HepG2 (cell line): ENCODE measurements around the gene CLPX. TPM values are rescaled to one million over a fixed set of nuclear protein-coding genes. Genes with fewer than 3 reads are reported as not detected.

Experiments used
- ELF3 ChIP-seq: IDR thresholded peaks from 2 replicates; pipeline ENCODE4 v1.6.1; 2016; ENCODE audit warnings: missing genetic modification reagents, missing compliant biosample characterization
- ESRRA ChIP-seq: sonication (generic); formaldehyde crosslinking; IDR thresholded peaks from 2 replicates; pipeline ENCODE4 v1.5.1; 2020; ENCODE audit warnings: mild to moderate bottlenecking, low read depth, missing genetic modification reagents
- HNRNPH1 ChIP-seq: fragments of 200-400 bp; formaldehyde crosslinking; optimal IDR thresholded peaks from 2 replicates; pipeline ENCODE3; 2017; ENCODE audit warnings: mild to moderate bottlenecking, low read depth, low read length
- KMT2B ChIP-seq: IDR thresholded peaks from 2 replicates; pipeline ENCODE4 v1.6.1; 2016; ENCODE audit warnings: missing genetic modification reagents, missing compliant biosample characterization
- MAFK ChIP-seq, 2 experiments: IDR thresholded peaks in 1 of 2; conservative IDR thresholded peaks in 1 of 2; 2 replicates each; pipeline ENCODE4 v1.6.1; 2011; ENCODE audit warnings: improper control_type of control experiment in 2 of 2, low read length in 2 of 2
- MBD4 ChIP-seq: IDR thresholded peaks from 2 replicates; pipeline ENCODE4 v1.6.1; 2012; ENCODE audit warnings: low read length, inconsistent platforms, borderline replicate concordance
- NFE2 ChIP-seq: sonication (generic); formaldehyde crosslinking; IDR thresholded peaks from 2 replicates; pipeline ENCODE4 v1.4.0; 2020; ENCODE audit warnings: missing genetic modification reagents
- ONECUT2 ChIP-seq: sonication (generic); formaldehyde crosslinking; IDR thresholded peaks from 2 replicates; pipeline ENCODE4 v1.4.0; 2020; ENCODE audit warnings: missing genetic modification reagents
- PAWR ChIP-seq: sonication (generic); formaldehyde crosslinking; IDR thresholded peaks from 2 replicates; pipeline ENCODE4 v1.4.0; 2020; ENCODE audit warnings: missing genetic modification reagents, mild to moderate bottlenecking, borderline replicate concordance
- SAFB2 ChIP-seq: sonication (generic); formaldehyde crosslinking; IDR thresholded peaks from 2 replicates; pipeline ENCODE4 v1.5.1; 2020; ENCODE audit warnings: missing genetic modification reagents, low read depth, mild to moderate bottlenecking, borderline replicate concordance
- SETDB1 ChIP-seq: sonication (generic); formaldehyde crosslinking; IDR thresholded peaks from 2 replicates; pipeline ENCODE4 v1.5.1; 2020; ENCODE audit warnings: missing genetic modification reagents, mild to moderate bottlenecking, borderline replicate concordance
- SP5 ChIP-seq: IDR thresholded peaks from 2 replicates; pipeline ENCODE4 v1.6.1; 2016; ENCODE audit warnings: low read depth, borderline replicate concordance
- TARDBP ChIP-seq: sonication (generic); formaldehyde crosslinking; IDR thresholded peaks from 2 replicates; pipeline ENCODE4 v1.8.0; 2022; ENCODE audit warnings: mild to moderate bottlenecking, missing genetic modification reagents
- ZFX ChIP-seq: sonication (generic); formaldehyde crosslinking; IDR thresholded peaks from 2 replicates; pipeline ENCODE4 v1.4.0; 2020; ENCODE audit warnings: mild to moderate bottlenecking, low read depth, missing genetic modification reagents, moderate library complexity
- ZNF34 ChIP-seq: sonication (generic); formaldehyde crosslinking; IDR thresholded peaks from 2 replicates; pipeline ENCODE4 v1.4.0; 2020; ENCODE audit warnings: mild to moderate bottlenecking, missing genetic modification reagents, borderline replicate concordance
- ZNF484 ChIP-seq: sonication (generic); formaldehyde crosslinking; IDR thresholded peaks from 2 replicates; pipeline ENCODE4 v1.5.1; 2020; ENCODE audit warnings: mild to moderate bottlenecking, low read depth, missing genetic modification reagents, borderline replicate concordance
- ZNF749 ChIP-seq: sonication (generic); formaldehyde crosslinking; IDR thresholded peaks from 2 replicates; pipeline ENCODE4 v1.8.0; 2022; ENCODE audit warnings: mild to moderate bottlenecking, missing genetic modification reagents, moderate library complexity, borderline replicate concordance
- ZNF761 ChIP-seq: sonication (generic); formaldehyde crosslinking; conservative IDR thresholded peaks from 2 replicates; pipeline ENCODE4 v1.4.0; 2020; ENCODE audit warnings: mild to moderate bottlenecking, missing genetic modification reagents
- polyA plus RNA-seq, 8 experiments: library from polyadenylated mRNA; depleted of rRNA in 3 of 8; stranded (reverse) in 7 of 8; unstranded in 1 of 8; fragments of >200 nt; fragmentation: Illumina TruSeq in 4 of 8; extraction: Trizol in 4 of 8; gene quantifications; 2 replicates each; pipeline versions ENCODE4 v1.2.1 to v1.2.3, GENCODE V29; 2011 to 2016; ENCODE audit warnings: low read depth in 4 of 8, missing spikeins in 1 of 8, mixed read lengths in 1 of 8; ENCODE audit not compliant: insufficient read depth in 1 of 8
- total RNA-seq, 5 experiments: library from RNA; depleted of rRNA; stranded (reverse); fragments of >200 nt; fragmentation: Illumina TruSeq; extraction: Trizol; gene quantifications; 2 replicates each; pipeline ENCODE4 v1.2.3, GENCODE V29; 2016; ENCODE audit warnings: low read depth in 1 of 5
- TF ChIP-seq, protein P1 (sequence below): sonication (generic); formaldehyde crosslinking; IDR thresholded peaks from 2 replicates; pipeline ENCODE4 v1.4.0; 2020; ENCODE audit warnings: mild to moderate bottlenecking, low read depth, missing genetic modification reagents
- TF ChIP-seq, protein P2 (sequence below): sonication (generic); formaldehyde crosslinking; IDR thresholded peaks from 2 replicates; pipeline ENCODE4 v1.4.0; 2020; ENCODE audit warnings: missing genetic modification reagents, borderline replicate concordance
- TF ChIP-seq, protein P3 (sequence below): sonication (generic); formaldehyde crosslinking; IDR thresholded peaks from 2 replicates; pipeline ENCODE4 v1.4.0; 2020; ENCODE audit warnings: missing genetic modification reagents
- TF ChIP-seq, protein P4 (sequence below): sonication (generic); formaldehyde crosslinking; IDR thresholded peaks from 2 replicates; pipeline ENCODE4 v1.5.0; 2020; ENCODE audit warnings: missing genetic modification reagents, mild to moderate bottlenecking, borderline replicate concordance
- TF ChIP-seq, protein P5 (sequence below): sonication (generic); formaldehyde crosslinking; IDR thresholded peaks from 2 replicates; pipeline ENCODE4 v1.9.0; 2022; ENCODE audit warnings: missing genetic modification reagents, mild to moderate bottlenecking, borderline replicate concordance

The CLPX gene
- total and polyA plus RNA-seq, 2 of the 13 experiments (the other 11 are each of a cell fraction or from before 2014, with no cell fraction given) = 33.9 to 61.3 TPM

DNA sequence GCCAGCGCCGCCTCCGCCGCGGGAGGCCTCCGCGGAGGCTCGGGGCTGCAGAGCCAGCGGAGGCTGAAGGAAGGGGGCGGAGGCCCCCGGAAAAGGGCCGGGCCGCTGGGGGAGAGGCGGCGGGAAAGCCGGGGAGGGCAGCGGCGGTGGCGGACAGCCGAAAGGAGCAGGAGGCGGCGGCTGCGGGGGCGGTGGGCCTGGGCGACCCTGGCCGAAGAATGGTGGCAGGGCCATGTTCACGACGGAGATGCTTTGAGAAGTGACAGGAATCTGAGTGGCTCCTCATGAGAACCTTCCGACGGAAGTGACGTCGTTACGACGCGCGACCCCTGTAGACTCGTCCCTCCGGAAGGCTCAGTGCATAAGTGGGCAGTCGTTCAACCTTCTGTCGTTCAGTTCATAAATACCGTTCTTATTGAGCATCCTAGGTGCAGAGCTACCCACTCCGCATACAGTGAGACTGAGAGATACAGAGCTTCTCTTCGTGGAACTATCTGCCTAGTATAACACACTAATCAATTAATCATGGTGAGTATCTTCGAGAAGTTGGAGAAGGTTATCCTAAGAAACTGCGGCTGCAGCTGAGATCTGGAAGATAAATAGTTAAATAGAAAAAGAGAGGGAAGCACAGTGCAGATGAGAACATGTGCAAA, 51.5 kb downstream of the CLPX start, which contains the start of gene PDCD7 (continued):
- TF ChIP-seq SP5 (CRISPR knock-in tag) (0 out of 2 replicates have a peak, but pooled peaks have one; percentile 20), KMT2B (CRISPR knock-in tag) (peak; percentile 87), ZFX (CRISPR knock-in tag) (peak; percentile 81), PAWR (CRISPR knock-in tag) (no peak), ELF3 (CRISPR knock-in tag) (peak; percentile 58), SAFB2 (CRISPR knock-in tag) (no peak), ZNF484 (CRISPR knock-in tag) (no peak), ZNF34 (CRISPR knock-in tag) (no peak), HNRNPH1 (no peak), MAFK (conservative IDR thresholded peaks at IDR 0.05 in 1 of 2, IDR thresholded peaks at IDR 0.05 in 1 of 2; ENCODE audit: low read length in 2 of 2) (no peak), TARDBP (peak; percentile 30; the same call in 1 of the 2 replicates), ZNF749 (CRISPR knock-in tag) (no peak), SETDB1 (CRISPR knock-in tag) (no peak), NFE2 (CRISPR knock-in tag) (no peak), ONECUT2 (CRISPR knock-in tag) (no peak), ZNF761 (CRISPR knock-in tag) (peak; percentile 27; the same call in 1 of the 2 replicates), MBD4 (no peak), ESRRA (CRISPR knock-in tag) (no peak)
- TF ChIP-seq, protein P1, sequence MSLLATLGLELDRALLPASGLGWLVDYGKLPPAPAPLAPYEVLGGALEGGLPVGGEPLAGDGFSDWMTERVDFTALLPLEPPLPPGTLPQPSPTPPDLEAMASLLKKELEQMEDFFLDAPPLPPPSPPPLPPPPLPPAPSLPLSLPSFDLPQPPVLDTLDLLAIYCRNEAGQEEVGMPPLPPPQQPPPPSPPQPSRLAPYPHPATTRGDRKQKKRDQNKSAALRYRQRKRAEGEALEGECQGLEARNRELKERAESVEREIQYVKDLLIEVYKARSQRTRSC = no peak
- TF ChIP-seq, protein P2, sequence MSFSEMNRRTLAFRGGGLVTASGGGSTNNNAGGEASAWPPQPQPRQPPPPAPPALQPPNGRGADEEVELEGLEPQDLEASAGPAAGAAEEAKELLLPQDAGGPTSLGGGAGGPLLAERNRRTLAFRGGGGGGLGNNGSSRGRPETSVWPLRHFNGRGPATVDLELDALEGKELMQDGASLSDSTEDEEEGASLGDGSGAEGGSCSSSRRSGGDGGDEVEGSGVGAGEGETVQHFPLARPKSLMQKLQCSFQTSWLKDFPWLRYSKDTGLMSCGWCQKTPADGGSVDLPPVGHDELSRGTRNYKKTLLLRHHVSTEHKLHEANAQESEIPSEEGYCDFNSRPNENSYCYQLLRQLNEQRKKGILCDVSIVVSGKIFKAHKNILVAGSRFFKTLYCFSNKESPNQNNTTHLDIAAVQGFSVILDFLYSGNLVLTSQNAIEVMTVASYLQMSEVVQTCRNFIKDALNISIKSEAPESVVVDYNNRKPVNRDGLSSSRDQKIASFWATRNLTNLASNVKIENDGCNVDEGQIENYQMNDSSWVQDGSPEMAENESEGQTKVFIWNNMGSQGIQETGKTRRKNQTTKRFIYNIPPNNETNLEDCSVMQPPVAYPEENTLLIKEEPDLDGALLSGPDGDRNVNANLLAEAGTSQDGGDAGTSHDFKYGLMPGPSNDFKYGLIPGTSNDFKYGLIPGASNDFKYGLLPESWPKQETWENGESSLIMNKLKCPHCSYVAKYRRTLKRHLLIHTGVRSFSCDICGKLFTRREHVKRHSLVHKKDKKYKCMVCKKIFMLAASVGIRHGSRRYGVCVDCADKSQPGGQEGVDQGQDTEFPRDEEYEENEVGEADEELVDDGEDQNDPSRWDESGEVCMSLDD = no peak
- TF ChIP-seq, protein P3, sequence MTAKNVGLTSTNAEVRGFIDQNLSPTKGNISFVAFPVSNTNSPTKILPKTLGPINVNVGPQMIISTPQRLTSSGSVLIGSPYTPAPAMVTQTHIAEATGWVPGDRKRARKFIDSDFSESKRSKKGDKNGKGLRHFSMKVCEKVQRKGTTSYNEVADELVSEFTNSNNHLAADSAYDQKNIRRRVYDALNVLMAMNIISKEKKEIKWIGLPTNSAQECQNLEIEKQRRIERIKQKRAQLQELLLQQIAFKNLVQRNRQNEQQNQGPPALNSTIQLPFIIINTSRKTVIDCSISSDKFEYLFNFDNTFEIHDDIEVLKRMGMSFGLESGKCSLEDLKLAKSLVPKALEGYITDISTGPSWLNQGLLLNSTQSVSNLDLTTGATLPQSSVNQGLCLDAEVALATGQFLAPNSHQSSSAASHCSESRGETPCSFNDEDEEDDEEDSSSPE (CRISPR knock-in tag) = peak; percentile 39; the same call in 1 of the 2 replicates
- TF ChIP-seq, protein P4, sequence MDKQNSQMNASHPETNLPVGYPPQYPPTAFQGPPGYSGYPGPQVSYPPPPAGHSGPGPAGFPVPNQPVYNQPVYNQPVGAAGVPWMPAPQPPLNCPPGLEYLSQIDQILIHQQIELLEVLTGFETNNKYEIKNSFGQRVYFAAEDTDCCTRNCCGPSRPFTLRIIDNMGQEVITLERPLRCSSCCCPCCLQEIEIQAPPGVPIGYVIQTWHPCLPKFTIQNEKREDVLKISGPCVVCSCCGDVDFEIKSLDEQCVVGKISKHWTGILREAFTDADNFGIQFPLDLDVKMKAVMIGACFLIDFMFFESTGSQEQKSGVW (CRISPR knock-in tag) = no peak
- TF ChIP-seq, protein P5, sequence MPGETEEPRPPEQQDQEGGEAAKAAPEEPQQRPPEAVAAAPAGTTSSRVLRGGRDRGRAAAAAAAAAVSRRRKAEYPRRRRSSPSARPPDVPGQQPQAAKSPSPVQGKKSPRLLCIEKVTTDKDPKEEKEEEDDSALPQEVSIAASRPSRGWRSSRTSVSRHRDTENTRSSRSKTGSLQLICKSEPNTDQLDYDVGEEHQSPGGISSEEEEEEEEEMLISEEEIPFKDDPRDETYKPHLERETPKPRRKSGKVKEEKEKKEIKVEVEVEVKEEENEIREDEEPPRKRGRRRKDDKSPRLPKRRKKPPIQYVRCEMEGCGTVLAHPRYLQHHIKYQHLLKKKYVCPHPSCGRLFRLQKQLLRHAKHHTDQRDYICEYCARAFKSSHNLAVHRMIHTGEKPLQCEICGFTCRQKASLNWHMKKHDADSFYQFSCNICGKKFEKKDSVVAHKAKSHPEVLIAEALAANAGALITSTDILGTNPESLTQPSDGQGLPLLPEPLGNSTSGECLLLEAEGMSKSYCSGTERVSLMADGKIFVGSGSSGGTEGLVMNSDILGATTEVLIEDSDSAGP (CRISPR knock-in tag) = peak; percentile 7; the same call in 1 of the 2 replicates
